DND-41 (cell line): ENCODE data around the gene KCNG3.

ENCODE experiments used
- CTCF ChIP-seq: IDR thresholded peaks from 2 replicates; pipeline ENCODE4 v1.5.1; 2012; ENCODE audit warnings: borderline replicate concordance, low read length, moderate library complexity, mild to moderate bottlenecking; ENCODE audit not compliant: poor library complexity, severe bottlenecking; ENCODE audit errors: extremely low read depth
- EZH2 ChIP-seq: IDR thresholded peaks from 3 replicates; pipeline ENCODE4 v1.6.1; 2012; ENCODE audit warnings: borderline replicate concordance, low read depth, mild to moderate bottlenecking, moderate library complexity, low read length, inconsistent platforms; ENCODE audit not compliant: severe bottlenecking

- no peak for TF ChIP-seq CTCF
- no peak for TF ChIP-seq EZH2
These were observed 37.5 kb downstream of the KCNG3 start for GRCh38 chr2:42456126-42456839.
